Endometrial microvascular endothelial cells (primary cell): Measurements from ENCODE around the gene CNR2. TPM values are rescaled to one million over a fixed set of nuclear protein-coding genes. Genes with fewer than 3 reads are reported as not detected.
"Not testable (repeated sequence)": the region's sequence is repeated elsewhere in the genome, so short reads cannot be mapped to it uniquely, and the experiment has no call there.

ENCODE experiments used
- in situ Hi-C: cut with HindIII; loops from 2 replicates; pipeline ENCODE4 v1.10.0; 2017; ENCODE audit warnings: low sequenced_read_pairs, low pct_unique_long_range_greater_than_20kb; ENCODE audit errors: inconsistent ontology term
- total RNA-seq: library from RNA; depleted of rRNA; stranded (reverse); fragments of >200 nt; gene quantifications from one replicate; pipeline ENCODE4 v1.2.3, GENCODE V29; 2015; ENCODE audit errors: inconsistent ontology term

The CNR2 gene
- total RNA-seq, 1 donor from 2014 or later = not detected

GRCh38 chr1:23853124-23853523 is 60.0 kb downstream of the CNR2 start:
- in situ Hi-C loops = not testable (repeated sequence)

- in situ Hi-C loops = not testable (repeated sequence)
Measured at GRCh38 chr1:23851406-23851805, 61.8 kb downstream of the CNR2 start.

GRCh38 chr1:23848673-23849616 is 64.2 kb downstream of the CNR2 start:
- in situ Hi-C loops = no loop called here

- in situ Hi-C loops = not testable (repeated sequence)
Measured at GRCh38 chr1:23847482-23848095, 65.6 kb downstream of the CNR2 start.

- in situ Hi-C loops = no loop called here
Measured at GRCh38 chr1:23845163-23845562, 68.0 kb downstream of the CNR2 start.

GRCh38 chr1:23843644-23844043 is 69.5 kb downstream of the CNR2 start:
- in situ Hi-C loops = no loop called here

- in situ Hi-C loops = no loop called here
Measured at GRCh38 chr1:23838401-23838866, 74.7 kb downstream of the CNR2 start.

GRCh38 chr1:23837908-23838307 is 75.3 kb downstream of the CNR2 start:
- in situ Hi-C loops = no loop called here

- in situ Hi-C loops = no loop called here
Measured at GRCh38 chr1:23836037-23836436, 77.1 kb downstream of the CNR2 start.

GRCh38 chr1:23834156-23834555 is 79.0 kb downstream of the CNR2 start:
- in situ Hi-C loops = not testable (repeated sequence)

- in situ Hi-C loops = no loop called here
Measured at GRCh38 chr1:23827717-23828116, 85.4 kb downstream of the CNR2 start.

GRCh38 chr1:23826590-23826989 is 86.6 kb downstream of the CNR2 start:
- in situ Hi-C loops = not testable (repeated sequence)

- in situ Hi-C loops = no loop called here
Measured at GRCh38 chr1:23825762-23826522, 87.2 kb downstream of the CNR2 start.

GRCh38 chr1:23825076-23825761 is 87.9 kb downstream of the CNR2 start, which contains the start of gene HMGCL:
TSS of gene HMGCL (minus strand) at chr1:23825429. CDS start at chr1:23825415, 14 bp downstream.
- in situ Hi-C loops = no loop called here

GRCh38 chr1:23824711-23825075 is 88.5 kb downstream of the CNR2 start:
- in situ Hi-C loops = no loop called here

- in situ Hi-C loops = no loop called here
Measured at GRCh38 chr1:23823767-23824166, 89.4 kb downstream of the CNR2 start.
